Activated CD4-positive, CD25-positive, alpha-beta regulatory T cell treated with anti-CD3 and anti-CD28 coated beads, Interleukin-2, amount 50 U/mL, for 24 hours (primary cell): ENCODE measurements around the gene FHDC1.

ENCODE experiments used
- ATAC-seq, 2 donors: fragments of 150-1000 bp; cut with Tn5 transposase; one replicate each; pipeline ENCODE4 v1.10.0; 2021; ENCODE audit warnings: mild to moderate bottlenecking in 1 of 2, moderate library complexity in 1 of 2

The FHDC1 gene

GRCh38 chr4:152937336-152938236, 1.5 kb downstream of the FHDC1 start:
- ATAC-seq, result peak in 1 of 2 donors; percentile 46

GRCh38 chr4:152938237-152938947, 2.3 kb downstream of the FHDC1 start:
- ATAC-seq, result no peak

GRCh38 chr4:152939621-152940020, 3.5 kb downstream of the FHDC1 start:
- no peak for ATAC-seq

- ATAC-seq, result no peak
These were observed 4.3 kb downstream of the FHDC1 start for GRCh38 chr4:152940461-152940860.

- ATAC-seq, result no peak
These were observed 5.3 kb downstream of the FHDC1 start for GRCh38 chr4:152941411-152941810.

- ATAC-seq, result no peak
These were observed 6.2 kb downstream of the FHDC1 start for GRCh38 chr4:152942346-152942745.

GRCh38 chr4:152943672-152944071, 7.5 kb downstream of the FHDC1 start:
- no peak for ATAC-seq

- no peak for ATAC-seq
These were observed 8.7 kb downstream of the FHDC1 start for GRCh38 chr4:152944666-152945320.

- ATAC-seq, result no peak
These were observed 9.5 kb downstream of the FHDC1 start for GRCh38 chr4:152945639-152946038.

- no peak for ATAC-seq
These were observed 10.3 kb downstream of the FHDC1 start for GRCh38 chr4:152946446-152946845.

GRCh38 chr4:152947311-152947710, 11.2 kb downstream of the FHDC1 start:
- ATAC-seq, result no peak

- ATAC-seq, result no peak
These were observed 13.8 kb downstream of the FHDC1 start for GRCh38 chr4:152949930-152950329.

- ATAC-seq, result no peak
These were observed 14.5 kb downstream of the FHDC1 start for GRCh38 chr4:152950402-152951274.

GRCh38 chr4:152951348-152951747, 15.2 kb downstream of the FHDC1 start:
- ATAC-seq, result no peak

- ATAC-seq, result no peak
These were observed 17.4 kb downstream of the FHDC1 start for GRCh38 chr4:152953514-152953913.

- no peak for ATAC-seq
These were observed 18.6 kb downstream of the FHDC1 start for GRCh38 chr4:152954741-152955140.

- no peak for ATAC-seq
These were observed 20.0 kb downstream of the FHDC1 start for GRCh38 chr4:152956147-152956546.

- no peak for ATAC-seq
These were observed 20.7 kb downstream of the FHDC1 start for GRCh38 chr4:152956650-152957436.

GRCh38 chr4:152957437-152958171, 21.5 kb downstream of the FHDC1 start:
- no peak for ATAC-seq

GRCh38 chr4:152959080-152959479, 23.0 kb downstream of the FHDC1 start:
- ATAC-seq, result no peak

GRCh38 chr4:152960082-152960481, 24.0 kb downstream of the FHDC1 start:
- ATAC-seq, result no peak
